Tibial artery (tissue), 4 donors: ENCODE results near the gene RAB4A.

Source experiments
- DNase-seq, 2 donors: peaks; one replicate each; pipeline ENCODE4 v3.0.0-alpha.2; 2019
- H3K27ac ChIP-seq, 2 donors: fragments of 200-600 bp; sonication (generic) in 1 of 2; 1 replicate in 1 of 2; 2 replicates in 1 of 2; pipeline ENCODE4 v1.5.1; 2018 to 2019; ENCODE audit warnings: mild to moderate bottlenecking in 1 of 2
- H3K27me3 ChIP-seq, 2 donors: fragments of 200-600 bp; sonication (generic) in 1 of 2; one replicate each; pipeline versions ENCODE4 v1.5.1 to v1.6.0; 2016 to 2019
- H3K36me3 ChIP-seq, 3 donors: fragments of 200-600 bp; sonication (generic) in 2 of 3; one replicate each; pipeline ENCODE4 v1.5.1; 2016 to 2019; ENCODE audit warnings: mild to moderate bottlenecking in 2 of 3
- H3K4me1 ChIP-seq, 4 donors: fragments of 200-600 bp; sonication (generic) in 2 of 4; 1 replicate in 3 of 4; 2 replicates in 1 of 4; pipeline ENCODE4 v1.5.1; 2016 to 2019
- H3K4me3 ChIP-seq, 2 donors: fragments of 200-600 bp; sonication (generic) in 1 of 2; 1 replicate in 1 of 2; 2 replicates in 1 of 2; pipeline ENCODE4 v1.5.1; 2018 to 2019; ENCODE audit warnings: mild to moderate bottlenecking in 2 of 2
- H3K9me3 ChIP-seq, 3 donors: fragments of 200-600 bp; sonication (generic) in 1 of 3; one replicate each; pipeline ENCODE4 v1.5.1; 2016 to 2019
- intact Hi-C: fragments of 100-400 bp; cut with DNase I; formaldehyde crosslinking; loops from one replicate; pipeline ENCODE4 v1.15.0; 2023; ENCODE audit warnings: low total_unique reads
- TF ChIP-seq, protein P1 (sequence below), 2 experiments: fragments of 200-600 bp in 1 of 2; fragments of 450-650 bp in 1 of 2; IDR thresholded peaks; one replicate each; pipeline ENCODE4 v1.5.1; 2017 to 2019; ENCODE audit warnings: antibody characterized with exemption in 2 of 2, mild to moderate bottlenecking in 1 of 2, moderate library complexity in 1 of 2

The RAB4A gene

DNA sequence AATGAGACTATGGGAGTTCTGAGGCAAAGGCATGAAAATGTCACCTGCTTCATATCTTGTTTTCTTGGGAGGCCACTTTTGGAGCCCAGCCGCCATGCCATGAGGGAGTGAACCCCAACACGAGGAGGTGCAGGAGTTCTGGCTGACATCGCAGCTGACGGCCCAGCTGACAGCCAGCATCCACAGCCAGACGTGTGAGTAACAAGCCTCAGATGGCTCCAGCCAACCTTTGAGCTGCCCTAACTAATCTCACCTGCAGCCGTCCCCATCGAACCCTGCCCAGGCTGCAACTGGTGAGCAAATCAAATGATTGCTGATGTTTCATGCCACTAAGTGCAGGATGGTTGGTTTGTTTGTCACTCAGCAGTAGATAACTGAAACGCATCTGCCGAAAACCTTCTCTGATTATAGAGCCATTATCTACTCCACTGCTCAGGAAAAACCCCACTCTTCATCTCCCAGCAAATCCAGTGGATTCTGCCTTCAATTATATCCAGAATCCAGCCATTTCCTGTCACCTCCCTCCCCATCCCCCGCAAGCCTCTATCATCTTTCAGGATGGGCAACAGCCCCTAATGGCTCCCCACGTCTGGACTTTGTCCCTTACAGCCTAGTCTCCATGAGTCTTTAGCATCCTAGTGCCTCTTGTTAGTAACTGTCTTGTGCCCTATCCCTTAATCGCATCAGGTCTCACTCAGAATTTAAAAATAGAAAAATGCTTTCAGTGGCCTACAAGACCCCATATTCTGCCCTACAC, 18.5 kb upstream of the RAB4A start:
- DNase-seq, result no peak
- no peak overlapping the region for H3K4me3 ChIP-seq
- no peaks in the 10 kb centered on the region for H3K36me3 ChIP-seq
- no peaks in the 10 kb centered on the region for H3K9me3 ChIP-seq
- TF ChIP-seq, protein P1, sequence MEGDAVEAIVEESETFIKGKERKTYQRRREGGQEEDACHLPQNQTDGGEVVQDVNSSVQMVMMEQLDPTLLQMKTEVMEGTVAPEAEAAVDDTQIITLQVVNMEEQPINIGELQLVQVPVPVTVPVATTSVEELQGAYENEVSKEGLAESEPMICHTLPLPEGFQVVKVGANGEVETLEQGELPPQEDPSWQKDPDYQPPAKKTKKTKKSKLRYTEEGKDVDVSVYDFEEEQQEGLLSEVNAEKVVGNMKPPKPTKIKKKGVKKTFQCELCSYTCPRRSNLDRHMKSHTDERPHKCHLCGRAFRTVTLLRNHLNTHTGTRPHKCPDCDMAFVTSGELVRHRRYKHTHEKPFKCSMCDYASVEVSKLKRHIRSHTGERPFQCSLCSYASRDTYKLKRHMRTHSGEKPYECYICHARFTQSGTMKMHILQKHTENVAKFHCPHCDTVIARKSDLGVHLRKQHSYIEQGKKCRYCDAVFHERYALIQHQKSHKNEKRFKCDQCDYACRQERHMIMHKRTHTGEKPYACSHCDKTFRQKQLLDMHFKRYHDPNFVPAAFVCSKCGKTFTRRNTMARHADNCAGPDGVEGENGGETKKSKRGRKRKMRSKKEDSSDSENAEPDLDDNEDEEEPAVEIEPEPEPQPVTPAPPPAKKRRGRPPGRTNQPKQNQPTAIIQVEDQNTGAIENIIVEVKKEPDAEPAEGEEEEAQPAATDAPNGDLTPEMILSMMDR (IDR thresholded peaks at IDR 0.05), result no peak
- no peaks in the 10 kb centered on the region for H3K4me1 ChIP-seq
- intact Hi-C loops, result loop anchor here (10.0 kb wide), 1 partner anchor 588 kb away; no protein-coding TSS in a partner anchor
- no peak overlapping the region for H3K27ac ChIP-seq
- H3K27me3 ChIP-seq, result peaks cover 0 to 4% of the 10 kb centered on the region in 2 donors

DNA sequence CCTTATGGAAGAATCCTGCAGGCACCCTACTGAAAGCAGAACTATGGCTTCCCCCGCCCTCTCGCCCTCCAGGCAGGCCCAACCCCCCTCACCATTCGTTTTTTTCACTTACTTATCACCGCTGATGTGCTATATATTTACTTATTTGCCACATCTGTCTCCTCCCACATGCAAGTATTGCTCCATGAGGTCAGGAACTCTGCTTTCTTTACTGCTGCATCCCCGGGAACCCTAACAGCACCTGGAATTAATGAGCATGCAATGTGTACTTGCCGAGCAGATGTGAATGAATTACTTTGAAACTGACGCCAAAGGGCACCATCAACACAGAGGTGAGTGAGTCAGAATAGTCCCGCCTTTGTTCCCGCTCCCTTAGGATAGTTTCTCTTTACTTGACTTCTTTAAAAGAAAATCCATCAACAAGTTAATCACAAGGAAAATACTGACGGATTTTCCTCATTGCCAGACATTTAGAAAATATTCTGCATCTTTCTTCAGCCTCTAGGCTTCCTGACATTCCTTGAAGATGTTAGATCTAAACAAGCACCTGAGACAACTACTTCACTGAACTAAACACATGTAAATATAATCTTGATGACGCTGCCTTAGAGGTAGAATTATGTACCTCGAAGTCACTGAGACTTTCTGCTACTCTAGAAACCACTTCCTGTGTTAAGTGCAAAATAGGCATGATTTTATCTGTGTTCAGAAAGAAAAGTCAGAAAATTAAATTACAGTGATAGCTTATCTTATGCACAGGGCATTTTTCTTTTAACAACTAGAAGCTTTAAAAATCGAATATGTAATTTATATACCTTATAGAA, 17.5 kb upstream of the RAB4A start:
- Histone ChIP-seq H3K27me3 (peaks cover 0 to 4% of the 10 kb centered on the region in 2 donors), H3K27ac (no peak overlapping the region), H3K9me3 (no peaks in the 10 kb centered on the region), H3K4me3 (no peak overlapping the region), H3K36me3 (no peaks in the 10 kb centered on the region), H3K4me1 (no peaks in the 10 kb centered on the region)
- TF ChIP-seq, protein P1 (IDR thresholded peaks at IDR 0.05), result no peak
- intact Hi-C loops, result loop anchor here (10.0 kb wide), 1 partner anchor 589 kb away; no protein-coding TSS in a partner anchor
- DNase-seq, result no peak

DNA sequence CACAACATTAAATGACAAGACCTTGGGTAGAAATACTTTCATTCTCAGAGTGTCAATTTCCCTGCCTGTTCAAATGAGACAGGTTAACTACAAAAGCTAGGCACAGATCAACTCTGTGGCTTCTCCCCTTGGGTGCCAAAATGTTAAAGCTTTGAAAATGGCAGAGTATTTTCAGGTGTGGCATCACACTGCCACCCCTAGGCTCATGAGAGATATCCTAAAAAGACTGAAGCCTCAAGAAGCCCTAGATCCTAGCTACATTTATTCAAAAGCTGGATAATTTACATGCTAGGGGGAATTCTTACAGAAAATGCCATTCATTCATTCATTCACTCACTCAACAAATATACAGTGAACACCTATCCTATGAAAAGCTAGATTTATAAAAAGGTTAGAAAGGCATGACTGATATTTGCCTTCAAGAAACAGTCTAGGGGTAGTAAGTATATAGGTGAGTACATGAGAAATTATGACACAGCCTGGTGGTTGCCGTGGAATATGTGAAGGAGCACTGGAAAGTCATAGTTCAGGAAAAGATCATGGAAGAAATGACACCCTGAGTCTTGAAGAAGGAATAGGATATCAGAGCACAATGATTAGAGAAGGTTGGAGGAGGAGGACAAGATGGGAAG, 15.9 kb upstream of the RAB4A start:
- no peak for DNase-seq

DNA sequence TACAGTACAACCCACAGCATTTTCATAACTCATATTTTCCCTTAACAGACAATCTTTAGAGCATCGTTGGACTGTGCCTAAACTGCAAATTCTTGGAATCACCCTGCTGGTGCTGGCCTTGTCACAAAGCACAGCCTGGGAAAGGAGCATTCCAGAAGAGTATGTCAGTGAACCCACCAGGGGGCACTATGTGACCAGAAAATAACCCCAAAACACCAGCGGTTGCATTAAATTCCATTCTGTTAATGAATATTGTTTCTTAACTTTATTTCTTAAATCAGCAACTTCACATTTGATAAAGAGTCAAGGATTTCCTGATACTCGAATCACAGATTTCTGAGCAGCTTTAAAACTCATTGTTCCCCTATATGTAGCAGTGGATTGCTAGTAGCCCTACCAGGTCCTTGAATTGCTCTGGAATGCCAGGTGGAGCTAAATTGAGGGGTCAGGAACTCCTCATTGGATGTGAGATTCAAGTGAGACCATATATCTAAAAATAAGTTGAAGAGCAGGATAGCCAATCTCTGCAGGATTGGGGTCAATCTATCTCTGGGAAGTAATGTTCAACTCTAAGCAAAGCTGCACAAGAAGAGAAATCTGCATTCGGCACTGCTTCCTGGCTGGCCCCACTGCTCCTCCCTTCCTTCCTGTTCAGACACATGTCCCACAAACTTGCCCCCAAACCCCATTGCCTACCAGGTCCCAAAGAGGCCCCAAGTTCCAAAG, 12.7 kb upstream of the RAB4A start:
- TF ChIP-seq, protein P1 (IDR thresholded peaks at IDR 0.05), result peak; percentile 80 to 90
- Histone ChIP-seq H3K27me3 (no peaks in the 10 kb centered on the region), H3K36me3 (no peaks in the 10 kb centered on the region), H3K4me1 (no peaks in the 10 kb centered on the region), H3K4me3 (no peak overlapping the region), H3K27ac (no peak overlapping the region), H3K9me3 (no peaks in the 10 kb centered on the region)
- intact Hi-C loops, result loop anchor here (2.0 to 10.0 kb wide), 2 partner anchors 225 to 593 kb away; no protein-coding TSS in a partner anchor
- peak in 1 of 2 donors; percentile 49 for DNase-seq

More for the DNA sequence above, 15.9 kb upstream of the RAB4A start:
- no peaks in the 10 kb centered on the region for H3K4me1 ChIP-seq
- intact Hi-C loops, result loop anchor here (10.0 kb wide), 1 partner anchor 590 kb away; no protein-coding TSS in a partner anchor
- peaks cover 0 to 4% of the 10 kb centered on the region in 2 donors for H3K27me3 ChIP-seq
- TF ChIP-seq, protein P1 (IDR thresholded peaks at IDR 0.05), result peak; percentile 36 to 43
- no peaks in the 10 kb centered on the region for H3K36me3 ChIP-seq
- H3K9me3 ChIP-seq, result no peaks in the 10 kb centered on the region
- H3K4me3 ChIP-seq, result no peak overlapping the region
- H3K27ac ChIP-seq, result no peak overlapping the region

DNA sequence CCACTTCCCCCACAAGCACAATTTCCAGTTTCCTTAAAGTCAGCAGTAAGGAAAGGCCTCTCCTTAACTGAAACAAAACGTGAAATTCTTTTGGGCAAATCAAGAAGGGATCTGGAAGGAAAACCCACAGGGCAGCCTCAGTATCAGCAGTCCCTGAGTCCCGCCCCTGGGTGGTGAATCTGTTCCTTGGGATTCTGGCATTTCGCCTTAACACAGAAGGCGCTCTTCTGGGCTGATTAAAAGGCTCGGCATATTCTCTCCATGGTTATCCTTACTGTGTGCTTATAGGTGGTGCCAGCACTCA, 12.2 kb upstream of the RAB4A start:
- Histone ChIP-seq H3K4me3 (no peak overlapping the region), H3K9me3 (no peaks in the 10 kb centered on the region), H3K36me3 (no peaks in the 10 kb centered on the region), H3K27ac (no peak overlapping the region), H3K27me3 (no peaks in the 10 kb centered on the region), H3K4me1 (no peaks in the 10 kb centered on the region)
- intact Hi-C loops, result loop anchor here (2.0 to 10.0 kb wide), 2 partner anchors 224 to 594 kb away; no protein-coding TSS in a partner anchor
- no peak for DNase-seq
- TF ChIP-seq, protein P1 (IDR thresholded peaks at IDR 0.05), result no peak
